HCT116 (cell line): ENCODE results near the gene FNBP1. TPM values are rescaled to one million over a fixed set of nuclear protein-coding genes. Genes with fewer than 3 reads are reported as not detected.

Source experiments
- ATAC-seq: fragments of 200-7000 bp; cut with Tn5 transposase; 2 replicates; pipeline ENCODE4 v1.9.1; 2020; ENCODE audit warnings: mild to moderate bottlenecking, moderate library complexity
- BruUV-seq: library from RNA; stranded (reverse); fragments of 400-500 nt; replicated peaks from 2 replicates; lab custom pipeline; 2021; lab: Mats Ljungman, UMichigan
- CTCF ChIA-PET: fragments of 300-600 bp; sonication (Branson Sonifier 250); formaldehyde crosslinking; loops from one replicate; lab custom pipeline; 2021; ENCODE audit warnings: antibody characterized with exemption; lab: Charles Lee
- POLR2A ChIA-PET: fragments of 300-600, 350-600 bp; sonication (Branson Sonifier 250); formaldehyde crosslinking; loops from one replicate; lab custom pipeline; 2021; ENCODE audit warnings: antibody characterized with exemption; lab: Charles Lee
- RAD21 ChIA-PET, 2 experiments: fragments of 300-600 bp; sonication (Branson Sonifier 250); formaldehyde crosslinking; loops; one replicate each; lab custom pipeline; 2023; ENCODE audit warnings: low total read pairs in 2 of 2; ENCODE audit not compliant: uncharacterized antibody in 2 of 2, unreplicated experiment in 2 of 2, low non-redundant PET in 1 of 2; lab: Charles Lee
- DNase-seq: peaks from one replicate; pipeline ENCODE4 v3.0.0-alpha.2; 2010; ENCODE audit warnings: low read depth, low spot score
- H2AFZ ChIP-seq: fragments of 200-600 bp; shearing (Covaris generic), sonication (generic); 2 replicates; pipeline ENCODE4 v1.6.1; 2017; ENCODE audit warnings: low read depth, mixed run types, mixed read lengths, antibody characterized with exemption, low read length; ENCODE audit not compliant: poor library complexity, severe bottlenecking
- H3K27ac ChIP-seq: 2 replicates; pipeline ENCODE4 v1.5.1; 2012; ENCODE audit warnings: low read depth, low read length
- H3K27me3 ChIP-seq: fragments of 200-600 bp; sonication (generic); 2 replicates; pipeline ENCODE4 v1.6.1; 2016; ENCODE audit warnings: mixed run types, low read length, mixed read lengths; ENCODE audit not compliant: insufficient read depth
- H3K36me3 ChIP-seq, 2 experiments: fragments of 200-500 bp in 1 of 2; fragments of 200-600 bp in 1 of 2; sonication (Bioruptor generic) in 1 of 2; sonication (generic) in 1 of 2; 2 replicates each; pipeline versions ENCODE4 v1.5.1 to v1.6.1; 2014 to 2016; ENCODE audit warnings: low read length in 2 of 2, inconsistent platforms in 1 of 2, mixed read lengths in 1 of 2, mixed run types in 1 of 2; ENCODE audit not compliant: insufficient read depth in 2 of 2, control insufficient read depth in 1 of 2
- H3K4me1 ChIP-seq, 2 experiments: fragments of 200-600 bp in 1 of 2; sonication (generic) in 1 of 2; 2 replicates each; pipeline versions ENCODE4 v1.5.1 to v1.6.1; 2012 to 2017; ENCODE audit warnings: low read length in 2 of 2, inconsistent platforms in 1 of 2, mild to moderate bottlenecking in 1 of 2, mixed read lengths in 1 of 2, mixed run types in 1 of 2, moderate library complexity in 1 of 2; ENCODE audit not compliant: insufficient read depth in 2 of 2, control insufficient read depth in 1 of 2
- H3K4me2 ChIP-seq: fragments of 200-600 bp; sonication (generic); 2 replicates; pipeline ENCODE4 v1.6.1; 2017; ENCODE audit warnings: mixed run types, low read length, mixed read lengths
- H3K4me3 ChIP-seq, 2 experiments: fragments of 200-600 bp in 1 of 2; sonication (generic) in 1 of 2; replicated peaks in 1 of 2; 2 replicates each; pipeline ENCODE4 v1.5.1; 2011 to 2016; ENCODE audit warnings: low read length in 2 of 2, control low read depth in 1 of 2, low read depth in 1 of 2, mild to moderate bottlenecking in 1 of 2, mixed read lengths in 1 of 2, mixed run types in 1 of 2
- H3K79me2 ChIP-seq: fragments of 200-600 bp; sonication (generic); 2 replicates; pipeline ENCODE4 v1.6.1; 2017; ENCODE audit warnings: mild to moderate bottlenecking, mixed run types, low read length, moderate library complexity, mixed read lengths; ENCODE audit not compliant: insufficient read depth
- H3K9ac ChIP-seq: fragments of 200-600 bp; sonication (generic); 2 replicates; pipeline ENCODE4 v1.6.1; 2016; ENCODE audit warnings: low read length, mixed read lengths
- H3K9me2 ChIP-seq: fragments of 200-600 bp; sonication (generic), shearing (Covaris generic); 2 replicates; pipeline ENCODE4 v1.6.1; 2017; ENCODE audit warnings: mixed run types, mild to moderate bottlenecking, moderate library complexity; ENCODE audit not compliant: insufficient read depth
- H3K9me3 ChIP-seq, 2 experiments: fragments of 200-500 bp in 1 of 2; fragments of 200-600 bp in 1 of 2; sonication (Bioruptor generic) in 1 of 2; sonication (generic) in 1 of 2; 2 replicates each; pipeline ENCODE4 v1.6.1; 2014 to 2017; ENCODE audit warnings: low read length in 2 of 2, mixed read lengths in 2 of 2, inconsistent platforms in 1 of 2, low read depth in 1 of 2, mild to moderate bottlenecking in 1 of 2, mixed run types in 1 of 2, moderate library complexity in 1 of 2; ENCODE audit not compliant: control insufficient read depth in 1 of 2, insufficient read depth in 1 of 2
- H4K20me1 ChIP-seq: fragments of 200-600 bp; sonication (generic), shearing (Covaris generic); 2 replicates; pipeline ENCODE4 v1.6.1; 2017; ENCODE audit warnings: mixed run types, mild to moderate bottlenecking, moderate library complexity; ENCODE audit not compliant: insufficient read depth
- ATF3 ChIP-seq: IDR thresholded peaks from 2 replicates; pipeline ENCODE4 v1.6.1; 2012
- FOSL1 ChIP-seq: IDR thresholded peaks from 2 replicates; pipeline ENCODE4 v1.6.1; 2012; ENCODE audit warnings: low read depth
- POLR2A ChIP-seq: IDR thresholded peaks from 2 replicates; pipeline ENCODE4 v1.7.0; 2011; ENCODE audit warnings: borderline replicate concordance; ENCODE audit not compliant: insufficient read depth, insufficient read length; ENCODE audit errors: extremely low read depth
- RAD21 ChIP-seq: IDR thresholded peaks from 2 replicates; pipeline ENCODE4 v1.6.1; 2012; ENCODE audit warnings: low read depth, mild to moderate bottlenecking
- SIN3A ChIP-seq: IDR thresholded peaks from 2 replicates; pipeline ENCODE4 v1.6.1; 2012; ENCODE audit warnings: low read depth
- SRF ChIP-seq: IDR thresholded peaks from 2 replicates; pipeline ENCODE4 v1.6.1; 2012; ENCODE audit warnings: low read depth
- YY1 ChIP-seq: IDR thresholded peaks from 2 replicates; pipeline ENCODE4 v1.6.1; 2011; ENCODE audit warnings: low read length, low read depth, moderate library complexity, mild to moderate bottlenecking; ENCODE audit not compliant: insufficient replicate concordance; ENCODE audit errors: extremely low read depth
- ZNF274 ChIP-seq: fragments of 200-500 bp; sonication (Bioruptor generic); IDR thresholded peaks from 2 replicates; pipeline ENCODE4 v1.6.1; 2014; ENCODE audit warnings: mild to moderate bottlenecking, low read depth, low read length, inconsistent platforms
- intact Hi-C: fragments of 100-400 bp; cut with micrococcal nuclease; formaldehyde crosslinking; loops from 2 replicates; pipeline ENCODE4 v1.10.0; 2022
- total RNA-seq: library from RNA; stranded (reverse); gene quantifications from one replicate; pipeline ENCODE4 v1.2.1, GENCODE V29; 2021; ENCODE audit not compliant: unreplicated experiment
- TF ChIP-seq, protein P1 (sequence below): IDR thresholded peaks from 2 replicates; pipeline ENCODE4 v1.6.1; 2012

FNBP1 gene
- total RNA-seq, 1 experiment from 2014 or later = 25.0 TPM

DNA sequence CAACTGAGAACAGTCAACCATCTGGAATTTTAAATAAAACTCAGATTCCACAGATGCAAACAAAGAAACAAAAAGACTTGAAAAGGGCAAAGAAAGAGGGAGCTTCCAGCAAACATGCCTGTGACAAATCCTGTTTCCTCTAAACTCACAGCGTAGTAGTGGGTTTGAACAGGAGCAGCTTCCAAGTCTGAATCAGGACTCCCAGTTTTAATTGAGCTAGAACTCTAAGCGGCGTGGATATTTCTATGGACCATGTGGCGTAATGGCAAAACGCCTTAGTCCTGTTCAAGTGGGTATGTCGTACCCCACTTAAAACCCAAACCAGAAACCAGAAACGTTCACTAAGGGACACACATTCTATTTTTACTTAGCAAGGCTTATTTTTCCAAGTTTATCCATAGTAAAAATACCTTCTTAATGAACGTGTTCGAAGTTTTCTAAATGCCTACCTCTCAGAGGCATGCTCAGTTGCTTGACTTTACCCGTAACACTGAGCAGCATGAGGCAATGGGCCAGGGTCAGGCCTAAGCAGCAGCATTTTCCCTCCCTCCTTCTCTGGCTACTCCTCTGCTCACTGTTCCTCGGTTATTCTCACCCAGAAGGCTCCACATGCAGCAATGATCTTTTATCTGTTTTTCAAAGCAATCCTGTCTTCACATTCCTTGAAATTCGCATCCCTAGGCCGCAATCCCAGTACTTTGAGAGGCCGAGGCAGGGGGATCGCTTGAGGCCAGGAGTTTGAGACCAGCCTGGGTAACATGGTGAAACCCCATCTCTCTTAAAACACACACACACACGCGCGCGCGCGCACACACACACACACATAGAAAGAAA, 77.9 kb downstream of the FNBP1 start:
- Histone ChIP-seq H3K79me2 (no peaks in the 10 kb centered on the region), H3K4me3 (no peak overlapping the region), H2AFZ (no peak overlapping the region), H3K4me2 (no peak overlapping the region), H3K4me1 (peaks cover 0 to 6% of the 10 kb centered on the region in 2 experiments; a peak in 2 of 4 replicates), H3K27ac (no peak overlapping the region), H3K9me3 (no peaks in the 10 kb centered on the region), H4K20me1 (no peaks in the 10 kb centered on the region), H3K36me3 (no peaks in the 10 kb centered on the region), H3K9ac (no peak overlapping the region), H3K9me2 (no peaks in the 10 kb centered on the region), H3K27me3 (no peaks in the 10 kb centered on the region)
- BruUV-seq = no TSS peak
- TF ChIP-seq ZNF274 (no peak), FOSL1 (no peak), POLR2A (no peak), YY1 (no peak), ATF3 (no peak), SIN3A (no peak), RAD21 (no peak), SRF (no peak)
- TF ChIP-seq, protein P1, sequence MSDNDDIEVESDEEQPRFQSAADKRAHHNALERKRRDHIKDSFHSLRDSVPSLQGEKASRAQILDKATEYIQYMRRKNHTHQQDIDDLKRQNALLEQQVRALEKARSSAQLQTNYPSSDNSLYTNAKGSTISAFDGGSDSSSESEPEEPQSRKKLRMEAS = no peak
- ChIA-PET CTCF (no interaction called here), RAD21 (no interaction called here), POLR2A (no interaction called here)
- intact Hi-C loops = no loop called here
- no peak for DNase-seq
- no peak for ATAC-seq
